ENCODE measurements around the gene BBS2. TPM values are rescaled to one million over a fixed set of nuclear protein-coding genes. Genes with fewer than 3 reads are reported as not detected.

BBS2 gene
- polyA plus RNA-seq, 2 of the 4 experiments (the other 2 are of a cell fraction): 44.4 to 61.4 TPM

- Histone ChIP-seq H3K4me2 (no peak within 1 kb of the TSS), H3K4me1 (no peaks in the 10 kb centered on the region), H3K27ac (no peak within 1 kb of the TSS), H3K4me3 (no peak within 1 kb of the TSS), H3K9me3 (no peaks in the 10 kb centered on the region)
- DNase-seq (ENCODE audit: low read depth in 1 of 2, low spot score in 1 of 2) (no peak), ATAC-seq (no peak), FAIRE-seq (no peak)
- 40% methylated on average over 12 of the region's 12 CpGs for WGBS (ENCODE audit: missing lambda C conversion rate)
- ChIA-PET POLR2A (no interaction called here), CTCF (interaction anchor here (0.8 to 2.6 kb wide), 4 partner anchors 8 to 137 kb away, joined by 4 to 11 read pairs (median 4); no protein-coding TSS in a partner anchor)
- no peak for TF ChIP-seq PHF8 (IDR thresholded peaks at IDR 0.05; ENCODE audit: borderline replicate concordance, low read depth)
- no peak for TF ChIP-seq BHLHE40 (IDR thresholded peaks at IDR 0.05; ENCODE audit: low read depth, low read length)
- TF ChIP-seq CBX2 (IDR thresholded peaks at IDR 0.05; ENCODE audit: borderline replicate concordance, low read depth): no peak
- TF ChIP-seq MAZ (IDR thresholded peaks at IDR 0.05; ENCODE audit: borderline replicate concordance, low read depth, low read length): no peak
- TF ChIP-seq, protein P1, sequence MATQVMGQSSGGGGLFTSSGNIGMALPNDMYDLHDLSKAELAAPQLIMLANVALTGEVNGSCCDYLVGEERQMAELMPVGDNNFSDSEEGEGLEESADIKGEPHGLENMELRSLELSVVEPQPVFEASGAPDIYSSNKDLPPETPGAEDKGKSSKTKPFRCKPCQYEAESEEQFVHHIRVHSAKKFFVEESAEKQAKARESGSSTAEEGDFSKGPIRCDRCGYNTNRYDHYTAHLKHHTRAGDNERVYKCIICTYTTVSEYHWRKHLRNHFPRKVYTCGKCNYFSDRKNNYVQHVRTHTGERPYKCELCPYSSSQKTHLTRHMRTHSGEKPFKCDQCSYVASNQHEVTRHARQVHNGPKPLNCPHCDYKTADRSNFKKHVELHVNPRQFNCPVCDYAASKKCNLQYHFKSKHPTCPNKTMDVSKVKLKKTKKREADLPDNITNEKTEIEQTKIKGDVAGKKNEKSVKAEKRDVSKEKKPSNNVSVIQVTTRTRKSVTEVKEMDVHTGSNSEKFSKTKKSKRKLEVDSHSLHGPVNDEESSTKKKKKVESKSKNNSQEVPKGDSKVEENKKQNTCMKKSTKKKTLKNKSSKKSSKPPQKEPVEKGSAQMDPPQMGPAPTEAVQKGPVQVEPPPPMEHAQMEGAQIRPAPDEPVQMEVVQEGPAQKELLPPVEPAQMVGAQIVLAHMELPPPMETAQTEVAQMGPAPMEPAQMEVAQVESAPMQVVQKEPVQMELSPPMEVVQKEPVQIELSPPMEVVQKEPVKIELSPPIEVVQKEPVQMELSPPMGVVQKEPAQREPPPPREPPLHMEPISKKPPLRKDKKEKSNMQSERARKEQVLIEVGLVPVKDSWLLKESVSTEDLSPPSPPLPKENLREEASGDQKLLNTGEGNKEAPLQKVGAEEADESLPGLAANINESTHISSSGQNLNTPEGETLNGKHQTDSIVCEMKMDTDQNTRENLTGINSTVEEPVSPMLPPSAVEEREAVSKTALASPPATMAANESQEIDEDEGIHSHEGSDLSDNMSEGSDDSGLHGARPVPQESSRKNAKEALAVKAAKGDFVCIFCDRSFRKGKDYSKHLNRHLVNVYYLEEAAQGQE (IDR thresholded peaks at IDR 0.05): no peak
- TF ChIP-seq EP300 (IDR thresholded peaks at IDR 0.05): no peak
- TF ChIP-seq, protein P2, sequence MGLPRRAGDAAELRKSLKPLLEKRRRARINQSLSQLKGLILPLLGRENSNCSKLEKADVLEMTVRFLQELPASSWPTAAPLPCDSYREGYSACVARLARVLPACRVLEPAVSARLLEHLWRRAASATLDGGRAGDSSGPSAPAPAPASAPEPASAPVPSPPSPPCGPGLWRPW (IDR thresholded peaks at IDR 0.05): no peak
- TF ChIP-seq SREBF2 (IDR thresholded peaks at IDR 0.05): no peak
- no peak for TF ChIP-seq POLR2AphosphoS2 (conservative IDR thresholded peaks at IDR 0.05; ENCODE audit: low read length)
- TF ChIP-seq, protein P3, sequence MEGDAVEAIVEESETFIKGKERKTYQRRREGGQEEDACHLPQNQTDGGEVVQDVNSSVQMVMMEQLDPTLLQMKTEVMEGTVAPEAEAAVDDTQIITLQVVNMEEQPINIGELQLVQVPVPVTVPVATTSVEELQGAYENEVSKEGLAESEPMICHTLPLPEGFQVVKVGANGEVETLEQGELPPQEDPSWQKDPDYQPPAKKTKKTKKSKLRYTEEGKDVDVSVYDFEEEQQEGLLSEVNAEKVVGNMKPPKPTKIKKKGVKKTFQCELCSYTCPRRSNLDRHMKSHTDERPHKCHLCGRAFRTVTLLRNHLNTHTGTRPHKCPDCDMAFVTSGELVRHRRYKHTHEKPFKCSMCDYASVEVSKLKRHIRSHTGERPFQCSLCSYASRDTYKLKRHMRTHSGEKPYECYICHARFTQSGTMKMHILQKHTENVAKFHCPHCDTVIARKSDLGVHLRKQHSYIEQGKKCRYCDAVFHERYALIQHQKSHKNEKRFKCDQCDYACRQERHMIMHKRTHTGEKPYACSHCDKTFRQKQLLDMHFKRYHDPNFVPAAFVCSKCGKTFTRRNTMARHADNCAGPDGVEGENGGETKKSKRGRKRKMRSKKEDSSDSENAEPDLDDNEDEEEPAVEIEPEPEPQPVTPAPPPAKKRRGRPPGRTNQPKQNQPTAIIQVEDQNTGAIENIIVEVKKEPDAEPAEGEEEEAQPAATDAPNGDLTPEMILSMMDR (IDR thresholded peaks at IDR 0.05): no peak
- no peak for TF ChIP-seq FOXS1 (CRISPR knock-in tag; IDR thresholded peaks at IDR 0.05)
- TF ChIP-seq, protein P4, sequence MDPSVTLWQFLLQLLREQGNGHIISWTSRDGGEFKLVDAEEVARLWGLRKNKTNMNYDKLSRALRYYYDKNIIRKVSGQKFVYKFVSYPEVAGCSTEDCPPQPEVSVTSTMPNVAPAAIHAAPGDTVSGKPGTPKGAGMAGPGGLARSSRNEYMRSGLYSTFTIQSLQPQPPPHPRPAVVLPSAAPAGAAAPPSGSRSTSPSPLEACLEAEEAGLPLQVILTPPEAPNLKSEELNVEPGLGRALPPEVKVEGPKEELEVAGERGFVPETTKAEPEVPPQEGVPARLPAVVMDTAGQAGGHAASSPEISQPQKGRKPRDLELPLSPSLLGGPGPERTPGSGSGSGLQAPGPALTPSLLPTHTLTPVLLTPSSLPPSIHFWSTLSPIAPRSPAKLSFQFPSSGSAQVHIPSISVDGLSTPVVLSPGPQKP (IDR thresholded peaks at IDR 0.05; ENCODE audit: low read depth, low read length): no peak
Observed at GRCh38 chr16:56564793-56565477, 45.1 kb upstream of the BBS2 start, which contains the start of gene MT4. Gene MT4, plus strand, starts transcription at chr16:56565073. Its CDS starts 56 bp downstream, at chr16:56565129.

- Histone ChIP-seq H3K4me3 (no peak overlapping the region), H3K4me2 (no peak overlapping the region), H3K9me3 (no peaks in the 10 kb centered on the region), H3K27ac (no peak overlapping the region), H3K4me1 (peaks cover 7% of the 10 kb centered on the region; the same call in 2 of the 3 replicates)
- CTCF ChIA-PET: interaction anchor here (1.0 to 2.6 kb wide), 5 partner anchors 11 to 83 kb away, joined by 3 to 7 read pairs (median 4); no protein-coding TSS in a partner anchor
- 77% methylated on average over 1 of the region's 1 CpG for WGBS (ENCODE audit: missing lambda C conversion rate)
- FAIRE-seq (no peak), DNase-seq (ENCODE audit: low read depth in 1 of 2, low spot score in 1 of 2) (no peak), ATAC-seq (no peak)
- POLR2A ChIA-PET: no interaction called here
- TF ChIP-seq TFCP2L1 (CRISPR knock-in tag; IDR thresholded peaks at IDR 0.05): no peak
- TF ChIP-seq SREBF2 (IDR thresholded peaks at IDR 0.05): no peak
- TF ChIP-seq SMC3 (IDR thresholded peaks at IDR 0.05): no peak
- TF ChIP-seq, protein P1 (IDR thresholded peaks at IDR 0.05): no peak
- TF ChIP-seq PBX3 (IDR thresholded peaks at IDR 0.05): no peak
- no peak for TF ChIP-seq CBX8 (IDR thresholded peaks at IDR 0.05)
- no peak for TF ChIP-seq RNF2 (IDR thresholded peaks at IDR 0.05; ENCODE audit: borderline replicate concordance, low read depth)
- no peak for TF ChIP-seq MAZ (IDR thresholded peaks at IDR 0.05; ENCODE audit: borderline replicate concordance, low read depth, low read length)
- no peak for TF ChIP-seq FOSL2 (IDR thresholded peaks at IDR 0.05)
- no peak for TF ChIP-seq FOSL2 (CRISPR knock-in tag; IDR thresholded peaks at IDR 0.05)
- no peak for TF ChIP-seq HOXB5 (CRISPR knock-in tag; IDR thresholded peaks at IDR 0.05)
- TF ChIP-seq, protein P5, sequence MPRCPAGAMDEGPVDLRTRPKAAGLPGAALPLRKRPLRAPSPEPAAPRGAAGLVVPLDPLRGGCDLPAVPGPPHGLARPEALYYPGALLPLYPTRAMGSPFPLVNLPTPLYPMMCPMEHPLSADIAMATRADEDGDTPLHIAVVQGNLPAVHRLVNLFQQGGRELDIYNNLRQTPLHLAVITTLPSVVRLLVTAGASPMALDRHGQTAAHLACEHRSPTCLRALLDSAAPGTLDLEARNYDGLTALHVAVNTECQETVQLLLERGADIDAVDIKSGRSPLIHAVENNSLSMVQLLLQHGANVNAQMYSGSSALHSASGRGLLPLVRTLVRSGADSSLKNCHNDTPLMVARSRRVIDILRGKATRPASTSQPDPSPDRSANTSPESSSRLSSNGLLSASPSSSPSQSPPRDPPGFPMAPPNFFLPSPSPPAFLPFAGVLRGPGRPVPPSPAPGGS (IDR thresholded peaks at IDR 0.05): no peak
- no peak for TF ChIP-seq CHD4 (IDR thresholded peaks at IDR 0.05; ENCODE audit: borderline replicate concordance)
Observed at GRCh38 chr16:56561126-56561525, 41.3 kb upstream of the BBS2 start.

All from A549 (cell line).